ENCODE results near the gene VAC14. TPM values are rescaled to one million over a fixed set of nuclear protein-coding genes. Genes with fewer than 3 reads are reported as not detected.

VAC14 gene
- polyA plus RNA-seq, 2 of the 4 experiments (the other 2 are of a cell fraction) = 25.3 to 27.0 TPM

DNA sequence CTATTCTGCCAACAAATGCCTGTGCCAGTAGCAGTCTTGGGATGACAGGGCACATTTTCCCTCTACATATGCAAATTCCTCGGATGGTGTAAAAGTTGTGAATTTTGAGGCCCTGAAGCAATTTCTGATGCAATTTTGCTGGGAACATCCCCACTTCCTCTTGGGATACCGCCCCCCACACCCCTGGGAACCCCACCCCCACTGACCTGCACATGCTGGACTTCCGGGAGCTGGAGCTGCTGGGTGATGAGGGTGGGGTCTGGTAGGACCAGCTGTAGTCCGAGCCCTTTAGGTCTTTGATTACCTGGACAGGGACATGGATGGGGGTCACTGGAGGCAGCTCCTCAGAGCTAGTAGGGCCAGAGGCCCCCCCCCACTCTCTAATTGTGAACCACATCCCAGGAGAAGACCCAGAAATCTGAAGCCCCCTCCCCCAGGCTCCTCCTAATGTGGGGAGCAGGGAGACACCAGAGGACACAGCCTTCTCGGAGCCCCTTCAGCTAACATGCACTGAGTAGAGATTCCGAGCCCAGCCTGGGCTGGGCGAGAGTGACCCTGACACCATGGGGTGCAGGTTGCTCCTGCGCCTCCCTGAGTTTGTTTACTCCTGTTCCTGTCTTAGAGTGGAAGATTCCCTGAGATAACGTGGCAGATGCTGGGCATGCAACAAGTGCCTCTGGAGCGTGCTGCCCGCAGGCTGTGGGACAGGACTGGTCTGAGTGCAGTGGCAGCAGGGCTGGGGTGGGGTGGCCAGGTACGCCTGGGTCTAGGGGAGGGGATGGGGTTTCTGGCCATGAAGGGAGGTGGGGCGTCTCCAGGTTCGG lies 124.1 kb downstream of the VAC14 start:
- TF ChIP-seq ZC3H11A (IDR thresholded peaks at IDR 0.05) (no peak), MAZ (IDR thresholded peaks at IDR 0.05; ENCODE audit: borderline replicate concordance, low read depth, low read length) (no peak), NPAS2 (CRISPR knock-in tag; IDR thresholded peaks at IDR 0.05; ENCODE audit: borderline replicate concordance) (no peak), GATA3 (IDR thresholded peaks at IDR 0.05; ENCODE audit: borderline replicate concordance) (no peak), JUNB (IDR thresholded peaks at IDR 0.05) (no peak), TFCP2L1 (CRISPR knock-in tag; IDR thresholded peaks at IDR 0.05) (no peak), CBX2 (IDR thresholded peaks at IDR 0.05; ENCODE audit: borderline replicate concordance, low read depth) (no peak), NFE2L2 (conservative IDR thresholded peaks at IDR 0.05; ENCODE audit: low read length) (no peak), ZFP36 (IDR thresholded peaks at IDR 0.05; ENCODE audit: borderline replicate concordance, partially characterized antibody) (no peak), KDM1A (IDR thresholded peaks at IDR 0.05; ENCODE audit: low read depth) (no peak), CHD2 (IDR thresholded peaks at IDR 0.05; ENCODE audit: low read length, partially characterized antibody) (no peak), MYC (IDR thresholded peaks at IDR 0.05; ENCODE audit: borderline replicate concordance, low read length) (no peak), HOXB5 (CRISPR knock-in tag; IDR thresholded peaks at IDR 0.05) (no peak), TP53 (CRISPR knock-in tag; IDR thresholded peaks at IDR 0.05) (no peak), MAFK (IDR thresholded peaks at IDR 0.05; ENCODE audit: partially characterized antibody) (no peak)
- TF ChIP-seq, protein P1, sequence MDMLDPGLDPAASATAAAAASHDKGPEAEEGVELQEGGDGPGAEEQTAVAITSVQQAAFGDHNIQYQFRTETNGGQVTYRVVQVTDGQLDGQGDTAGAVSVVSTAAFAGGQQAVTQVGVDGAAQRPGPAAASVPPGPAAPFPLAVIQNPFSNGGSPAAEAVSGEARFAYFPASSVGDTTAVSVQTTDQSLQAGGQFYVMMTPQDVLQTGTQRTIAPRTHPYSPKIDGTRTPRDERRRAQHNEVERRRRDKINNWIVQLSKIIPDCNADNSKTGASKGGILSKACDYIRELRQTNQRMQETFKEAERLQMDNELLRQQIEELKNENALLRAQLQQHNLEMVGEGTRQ (IDR thresholded peaks at IDR 0.05) = no peak
- TF ChIP-seq, protein P2, sequence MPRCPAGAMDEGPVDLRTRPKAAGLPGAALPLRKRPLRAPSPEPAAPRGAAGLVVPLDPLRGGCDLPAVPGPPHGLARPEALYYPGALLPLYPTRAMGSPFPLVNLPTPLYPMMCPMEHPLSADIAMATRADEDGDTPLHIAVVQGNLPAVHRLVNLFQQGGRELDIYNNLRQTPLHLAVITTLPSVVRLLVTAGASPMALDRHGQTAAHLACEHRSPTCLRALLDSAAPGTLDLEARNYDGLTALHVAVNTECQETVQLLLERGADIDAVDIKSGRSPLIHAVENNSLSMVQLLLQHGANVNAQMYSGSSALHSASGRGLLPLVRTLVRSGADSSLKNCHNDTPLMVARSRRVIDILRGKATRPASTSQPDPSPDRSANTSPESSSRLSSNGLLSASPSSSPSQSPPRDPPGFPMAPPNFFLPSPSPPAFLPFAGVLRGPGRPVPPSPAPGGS (IDR thresholded peaks at IDR 0.05) = no peak
- FAIRE-seq = no peak
- ChIA-PET CTCF (interaction anchor here (2.3 to 23.4 kb wide), 4 partner anchors 23 to 95 kb away, joined by 6 to 463 read pairs (median 58); no protein-coding TSS in a partner anchor), POLR2A (interaction anchor here (0.6 kb wide), 1 partner anchor 182 kb away, joined by 6 read pairs; no protein-coding TSS in a partner anchor)
- H3K27ac ChIP-seq = peak overlapping the region in 1 of 2 experiments; percentile 65; a peak in 3 of 6 replicates
- H3K4me2 ChIP-seq = no peak overlapping the region
- no peaks in the 10 kb centered on the region for H3K9me3 ChIP-seq
- no peak for ATAC-seq
- H3K4me3 ChIP-seq = no peak overlapping the region
- H3K4me1 ChIP-seq = peaks cover 25% of the 10 kb centered on the region
- no peak for DNase-seq (ENCODE audit: low read depth in 1 of 2, low spot score in 1 of 2)
- 86% methylated on average over 9 of the region's 14 CpGs for WGBS (ENCODE audit: missing lambda C conversion rate)

DNA sequence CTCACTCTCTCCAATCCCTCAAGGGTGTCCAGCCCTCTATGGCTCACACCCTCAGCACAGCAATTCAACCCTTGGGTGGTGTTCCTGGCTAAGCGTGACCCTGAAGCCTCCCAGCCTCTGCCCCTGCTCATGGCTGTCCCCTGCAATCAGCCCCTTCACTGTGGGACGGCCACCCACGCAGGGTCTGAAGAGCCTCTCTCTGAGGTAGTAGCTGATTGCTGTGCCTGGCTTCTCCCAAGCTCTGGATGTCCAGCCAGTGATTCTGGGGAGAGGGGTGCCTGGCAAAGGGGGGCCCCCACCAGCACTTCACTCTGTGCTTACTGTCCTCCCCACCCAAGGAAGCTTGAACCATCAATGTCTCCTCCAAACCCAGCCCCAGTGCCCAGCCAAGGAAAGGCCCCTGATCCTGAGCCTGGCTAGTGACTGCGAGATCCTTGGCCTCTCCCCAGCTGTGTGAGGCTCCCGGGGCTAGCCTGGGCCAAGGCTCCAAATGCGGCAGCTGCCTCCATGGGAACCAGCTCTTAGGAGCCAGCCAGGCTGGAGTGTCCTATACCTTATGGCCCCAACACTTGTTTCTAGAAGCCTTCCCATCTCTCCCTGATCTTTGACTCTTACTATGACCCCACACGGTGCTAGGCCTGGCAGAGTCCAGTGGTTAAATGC lies 125.0 kb downstream of the VAC14 start:
- CTCF ChIA-PET = interaction anchor here (1.0 to 23.4 kb wide), 4 partner anchors 22 to 96 kb away, joined by 3 to 463 read pairs (median 47); no protein-coding TSS in a partner anchor

More for the DNA sequence above, 125.0 kb downstream of the VAC14 start:
- Histone ChIP-seq H3K4me1 (peaks cover 16% of the 10 kb centered on the region), H3K4me3 (no peak overlapping the region), H3K4me2 (no peak overlapping the region), H3K27ac (peak overlapping the region in 1 of 2 experiments; percentile 65; a peak in 3 of 6 replicates), H3K9me3 (no peaks in the 10 kb centered on the region)
- FAIRE-seq = no peak
- DNase-seq (ENCODE audit: low read depth in 1 of 2, low spot score in 1 of 2) = no peak
- POLR2A ChIA-PET = no interaction called here
- 92% methylated on average over 7 of the region's 7 CpGs for WGBS (ENCODE audit: missing lambda C conversion rate)
- ATAC-seq = no peak
- TF ChIP-seq RCOR1 (IDR thresholded peaks at IDR 0.05; ENCODE audit: low read depth, low read length) (no peak), EP300 (IDR thresholded peaks at IDR 0.05) (no peak), ESRRA (IDR thresholded peaks at IDR 0.05; ENCODE audit: borderline replicate concordance, low read length) (no peak), MYC (IDR thresholded peaks at IDR 0.05; ENCODE audit: borderline replicate concordance, low read length) (no peak), TFCP2L1 (CRISPR knock-in tag; IDR thresholded peaks at IDR 0.05) (no peak), HOXB5 (CRISPR knock-in tag; IDR thresholded peaks at IDR 0.05) (no peak), NFE2L2 (conservative IDR thresholded peaks at IDR 0.05; ENCODE audit: low read length) (no peak), FOSL2 (IDR thresholded peaks at IDR 0.05) (no peak), FOSL2 (CRISPR knock-in tag; IDR thresholded peaks at IDR 0.05) (no peak)
- TF ChIP-seq, protein P3, sequence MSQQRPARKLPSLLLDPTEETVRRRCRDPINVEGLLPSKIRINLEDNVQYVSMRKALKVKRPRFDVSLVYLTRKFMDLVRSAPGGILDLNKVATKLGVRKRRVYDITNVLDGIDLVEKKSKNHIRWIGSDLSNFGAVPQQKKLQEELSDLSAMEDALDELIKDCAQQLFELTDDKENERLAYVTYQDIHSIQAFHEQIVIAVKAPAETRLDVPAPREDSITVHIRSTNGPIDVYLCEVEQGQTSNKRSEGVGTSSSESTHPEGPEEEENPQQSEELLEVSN (IDR thresholded peaks at IDR 0.05; ENCODE audit: borderline replicate concordance, low read depth) = no peak
- TF ChIP-seq, protein P1 (IDR thresholded peaks at IDR 0.05) = no peak
- TF ChIP-seq, protein P2 (IDR thresholded peaks at IDR 0.05) = no peak

Data from A549 (cell line).